IPS-NIHi7 (cell line): ENCODE measurements around the gene MAP3K4.

ENCODE experiments used
- DNase-seq: peaks from one replicate; pipeline ENCODE4 v3.0.0; 2012; ENCODE audit warnings: mixed read lengths; ENCODE audit errors: extremely low spot score

MAP3K4 gene

DNA sequence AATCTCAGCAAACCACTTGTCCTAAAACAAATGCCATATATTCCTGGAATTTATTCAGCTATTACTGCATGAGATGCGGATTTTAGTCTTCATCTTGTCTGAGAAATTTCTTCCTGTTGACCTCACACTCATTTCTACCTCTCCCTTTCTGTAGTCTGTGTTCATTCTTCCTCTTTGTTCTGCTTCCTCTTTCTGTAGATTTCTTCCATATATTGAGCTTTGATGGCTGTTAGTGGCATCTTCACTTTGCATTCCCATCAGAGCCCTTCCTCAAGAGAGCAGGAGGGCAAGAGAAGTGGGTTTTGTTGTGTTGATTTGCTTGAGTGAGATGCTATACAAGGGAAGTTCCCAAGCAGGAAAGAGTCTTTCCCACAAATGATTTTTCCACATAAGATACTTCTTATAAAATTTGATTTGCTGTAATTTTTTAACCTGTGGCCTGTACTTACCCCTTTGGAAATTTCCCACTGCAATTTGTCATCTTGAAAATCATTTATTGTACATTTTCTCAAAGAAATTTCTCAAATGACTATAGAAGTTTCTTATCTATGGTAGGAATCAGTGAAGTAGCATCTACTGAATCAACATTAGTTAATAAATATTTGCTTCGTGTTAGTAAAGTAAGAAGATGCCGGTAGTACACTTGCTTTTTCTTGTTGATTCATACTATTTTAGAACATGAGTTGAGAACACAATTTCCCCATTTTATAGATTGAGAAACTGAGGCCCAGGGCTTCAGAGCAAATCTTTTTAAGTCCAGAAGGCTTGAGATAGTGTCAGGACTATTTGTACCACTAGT, 43.8 kb downstream of the MAP3K4 start:
- no peak for DNase-seq

DNA sequence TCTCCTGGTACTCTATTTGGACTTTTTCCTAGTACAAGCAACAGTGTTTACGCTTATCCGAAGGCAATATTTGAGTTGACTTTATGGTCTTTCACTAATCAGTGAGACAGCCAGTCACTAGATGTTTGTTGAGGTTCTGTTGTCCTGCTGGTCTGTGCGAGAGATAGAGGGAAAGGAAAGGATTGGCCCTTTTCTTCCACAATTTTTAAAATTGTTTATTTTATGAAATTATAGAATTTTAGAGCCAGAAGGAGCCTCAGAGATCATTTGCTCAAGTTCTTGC, 44.4 kb downstream of the MAP3K4 start:
- no peak for DNase-seq

DNA sequence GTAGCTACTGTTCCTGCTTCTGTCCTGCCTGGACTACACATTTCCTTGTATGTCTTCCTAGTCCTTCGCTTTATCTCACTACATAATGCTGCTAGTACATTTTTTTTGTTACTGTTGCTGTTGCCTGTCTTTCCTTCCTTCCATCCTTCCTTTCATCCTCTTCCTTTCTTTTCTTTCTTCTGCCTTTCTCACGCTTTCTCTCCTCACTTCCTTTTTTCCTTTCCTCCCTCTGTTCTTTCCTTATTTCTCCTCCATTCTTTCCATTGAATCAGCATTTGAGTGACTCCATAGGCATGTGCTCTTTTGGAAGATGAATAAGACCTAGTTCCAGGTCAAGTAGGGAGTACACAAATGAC, 46.3 kb downstream of the MAP3K4 start:
- DNase-seq, result no peak

DNA sequence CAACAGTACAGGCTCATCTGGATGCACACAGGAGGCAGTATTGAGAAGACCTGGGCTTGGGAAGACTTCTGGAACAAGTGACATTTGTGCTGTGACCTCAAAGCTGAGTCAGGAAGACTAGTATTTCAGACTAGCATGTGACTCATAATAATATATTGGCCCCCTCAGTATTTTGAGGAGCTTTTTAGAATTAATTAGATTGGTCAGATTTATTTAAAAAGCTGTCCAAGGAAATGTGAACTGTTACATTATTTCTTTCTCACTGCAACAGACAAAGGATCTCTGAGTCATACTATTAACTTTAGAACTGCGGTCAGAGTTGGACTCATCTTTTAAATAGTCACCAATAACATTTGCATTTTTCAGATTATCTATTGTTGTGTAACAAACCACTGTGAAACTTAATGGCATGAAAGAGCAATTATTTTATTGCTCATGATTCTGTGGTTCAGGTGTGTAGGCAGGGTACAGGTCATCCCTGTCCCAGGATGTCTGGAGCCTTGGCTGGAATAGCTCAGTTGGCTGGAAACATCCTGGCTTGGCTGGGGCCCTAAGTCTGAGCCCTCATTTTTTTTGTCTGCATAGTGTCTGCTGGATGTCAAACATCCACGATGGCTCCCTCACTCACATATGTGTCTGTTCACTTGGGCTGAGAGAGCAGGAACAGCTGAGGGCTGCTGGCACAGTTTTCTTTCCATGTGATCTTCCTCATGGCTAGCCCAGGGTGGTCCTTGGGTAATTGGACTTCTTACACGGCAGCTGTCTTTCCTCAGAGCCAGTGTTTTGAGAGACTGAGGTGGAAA, 46.9 kb downstream of the MAP3K4 start:
- no peak for DNase-seq

DNA sequence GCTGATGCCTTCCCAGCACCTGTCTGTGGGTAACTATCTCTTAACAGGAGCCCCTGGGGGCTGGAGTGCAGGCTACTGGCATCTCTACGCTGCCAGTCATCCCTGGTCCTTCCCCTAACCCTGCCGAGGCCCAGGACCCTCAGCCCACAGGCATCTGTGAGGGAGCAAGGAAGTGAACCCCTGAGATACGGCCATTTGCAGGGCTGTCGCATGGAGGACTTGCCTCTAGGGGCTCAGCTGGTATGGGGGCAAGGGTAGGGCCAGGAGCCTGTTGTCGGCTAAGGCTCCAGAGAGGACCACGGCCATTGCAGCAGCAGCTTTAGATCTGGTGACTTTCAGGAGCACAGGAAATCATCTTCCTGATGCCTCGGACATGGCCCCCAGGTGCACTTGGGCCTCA, 49.7 kb downstream of the MAP3K4 start:
- DNase-seq, result no peak

GRCh38 chr6:161044335-161044734, 52.8 kb downstream of the MAP3K4 start:
- no peak for DNase-seq

GRCh38 chr6:161048641-161049040, 57.1 kb downstream of the MAP3K4 start:
- DNase-seq, result no peak

GRCh38 chr6:161050134-161050765, 58.7 kb downstream of the MAP3K4 start:
- no peak for DNase-seq

DNA sequence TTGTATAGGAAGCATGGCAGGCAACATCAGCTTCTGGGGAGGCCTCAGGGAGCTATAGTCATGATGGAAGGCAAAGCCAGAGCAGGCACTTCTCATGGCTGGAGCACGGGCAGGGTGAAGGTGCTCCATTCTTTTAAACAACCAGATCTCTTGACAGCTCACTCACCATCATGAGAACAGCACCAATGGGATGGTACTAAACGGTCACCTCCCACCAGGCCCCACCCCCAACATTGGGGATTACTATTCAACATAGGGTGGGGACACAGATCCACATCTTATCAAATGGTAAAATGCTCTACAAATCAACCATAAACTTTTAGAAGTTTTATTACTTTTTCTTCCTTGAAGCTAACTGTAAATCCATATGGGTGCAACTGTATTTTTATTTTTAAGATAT, 61.5 kb downstream of the MAP3K4 start:
- no peak for DNase-seq

- DNase-seq, result no peak
These were observed 63.3 kb downstream of the MAP3K4 start for GRCh38 chr6:161054876-161055275.

- DNase-seq, result no peak
These were observed 64.9 kb downstream of the MAP3K4 start for GRCh38 chr6:161056451-161056850.

DNA sequence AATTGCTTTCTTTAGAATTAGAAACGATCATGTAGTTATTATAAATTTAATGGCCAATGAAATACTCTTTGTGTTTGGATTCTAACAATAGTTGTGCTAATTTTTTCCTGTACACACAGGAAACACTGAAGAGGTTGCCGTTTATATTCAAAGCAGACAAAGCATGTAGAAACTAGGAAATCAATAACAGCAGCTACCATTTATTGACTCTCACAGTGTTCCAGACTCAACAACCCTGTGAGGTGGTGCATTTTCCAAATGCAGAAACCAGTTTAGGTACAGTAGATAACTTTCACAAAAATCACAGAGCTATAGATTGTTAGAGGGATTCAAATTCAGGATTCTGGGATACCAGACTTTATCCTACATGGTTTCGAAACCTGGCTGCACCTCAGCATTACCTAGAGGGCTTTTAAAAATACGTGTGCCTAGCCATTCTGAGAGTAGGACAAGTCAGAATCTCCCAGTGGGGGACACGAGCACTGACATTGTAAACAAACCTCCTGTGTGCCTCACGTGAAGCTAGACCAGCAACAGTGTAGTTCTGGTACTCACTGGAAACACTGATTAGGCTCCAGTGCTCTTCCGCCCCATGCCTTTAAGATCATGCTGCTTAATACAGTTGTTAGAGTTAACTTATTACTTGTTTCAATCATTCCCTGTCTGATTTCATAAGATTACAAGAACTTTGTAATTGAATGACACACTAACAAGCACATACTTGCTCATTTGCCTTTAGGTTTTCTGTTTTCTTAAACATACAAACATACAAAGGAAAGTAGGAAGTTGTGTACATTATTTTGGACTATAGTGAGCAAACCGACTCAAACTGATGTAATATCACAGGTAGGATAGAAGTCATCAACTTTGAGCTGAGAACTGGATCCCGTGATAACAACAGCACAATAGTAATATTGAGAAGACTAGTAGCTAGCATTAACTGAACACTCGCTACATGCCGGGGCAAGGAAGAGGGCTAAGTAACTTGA, 65.8 kb downstream of the MAP3K4 start:
- DNase-seq, result no peak

DNA sequence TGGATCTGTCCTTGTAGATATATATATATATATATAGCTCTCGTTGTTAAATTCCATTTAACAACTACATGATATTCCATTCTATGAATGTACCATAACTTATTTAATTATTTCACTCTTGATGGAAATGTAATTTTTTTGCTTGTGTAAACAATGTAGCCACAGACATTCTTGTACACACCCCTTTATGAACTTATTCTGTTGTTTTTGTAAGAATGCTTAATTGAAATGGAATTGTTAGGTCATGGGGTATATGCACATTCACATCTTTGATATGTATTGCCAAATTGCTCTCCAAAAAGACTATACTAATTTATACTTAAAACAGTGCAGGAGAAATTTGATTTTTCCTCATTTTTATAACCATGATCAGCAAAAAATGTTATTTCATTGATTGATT, 67.2 kb downstream of the MAP3K4 start:
- no peak for DNase-seq

- DNase-seq, result no peak
These were observed 70.0 kb downstream of the MAP3K4 start for GRCh38 chr6:161061576-161061975.

- no peak for DNase-seq
These were observed 73.3 kb downstream of the MAP3K4 start for GRCh38 chr6:161064915-161065314.

GRCh38 chr6:161066511-161066910, 74.9 kb downstream of the MAP3K4 start:
- DNase-seq, result peak; percentile 20

GRCh38 chr6:161067749-161068148, 76.2 kb downstream of the MAP3K4 start:
- DNase-seq, result no peak

DNA sequence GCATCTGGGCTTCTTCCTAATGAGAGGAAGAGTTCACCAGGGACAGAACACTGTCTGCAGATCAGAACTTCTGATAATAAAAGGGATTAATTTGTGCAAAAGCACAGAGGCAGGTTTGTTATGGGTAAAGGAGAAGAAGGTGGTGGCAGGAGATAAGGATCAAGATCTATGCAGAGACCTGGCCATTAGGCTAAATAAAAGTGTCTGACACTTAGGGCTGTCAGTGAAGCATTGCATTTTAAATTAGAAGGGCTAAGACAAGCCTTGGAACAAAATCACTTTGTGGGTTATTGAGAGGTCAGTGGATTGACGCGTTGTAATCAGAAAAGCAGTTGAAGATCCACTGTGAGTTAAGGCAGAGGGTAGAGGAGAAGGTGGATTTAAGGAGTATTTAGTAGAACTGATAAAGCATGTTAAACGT, 76.8 kb downstream of the MAP3K4 start:
- DNase-seq, result no peak

GRCh38 chr6:161073930-161074329, 82.4 kb downstream of the MAP3K4 start:
- no peak for DNase-seq

GRCh38 chr6:161074496-161075121, 83.0 kb downstream of the MAP3K4 start:
- no peak for DNase-seq

DNA sequence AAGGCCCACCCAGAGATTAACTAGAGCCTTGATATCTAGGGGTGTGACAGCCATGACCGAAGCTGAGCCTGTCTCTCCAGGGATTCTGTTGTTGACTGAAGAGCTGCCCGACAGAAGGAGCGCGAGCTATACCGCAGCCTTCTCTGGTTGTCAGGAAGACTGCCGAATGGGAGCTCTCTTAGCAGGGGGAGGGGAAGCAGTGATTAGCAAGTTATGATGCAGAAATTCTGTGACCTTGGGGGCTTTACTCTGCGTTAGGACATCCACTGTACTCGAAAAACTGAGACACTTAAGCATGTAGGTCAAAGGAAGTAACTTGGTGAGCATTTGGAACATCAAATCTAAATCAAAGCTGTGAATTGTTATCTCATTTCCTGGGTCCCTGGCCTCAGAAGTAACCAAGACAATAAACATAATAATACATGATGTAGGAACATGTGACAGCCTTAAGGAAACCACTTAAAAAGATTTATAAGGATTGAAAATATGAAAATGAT, 84.7 kb downstream of the MAP3K4 start:
- no peak for DNase-seq
